Ovary (tissue), 9 donors: ENCODE data around the gene SLC26A1. TPM values are rescaled to one million over a fixed set of nuclear protein-coding genes. Genes with fewer than 3 reads are reported as not detected.
"Not testable (repeated sequence)": the region's sequence is repeated elsewhere in the genome, so short reads cannot be mapped to it uniquely, and the experiment has no call there.

Experiments used
- DNase-seq, 5 donors: peaks; one replicate each; pipeline ENCODE4 v3.0.0-alpha.2; 2019 to 2020
- H3K27ac ChIP-seq, 2 donors: fragments of 200-600 bp; one replicate each; pipeline versions ENCODE4 v1.5.1 to v1.8.0; 2019 to 2022
- H3K27me3 ChIP-seq: fragments of 200-600 bp; one replicate; pipeline ENCODE4 v1.8.0; 2022
- H3K36me3 ChIP-seq: fragments of 200-600 bp; sonication (generic); one replicate; pipeline ENCODE4 v1.5.1; 2019
- H3K4me1 ChIP-seq: one replicate; pipeline ENCODE4 v1.8.1; 2013; ENCODE audit warnings: mild to moderate bottlenecking, moderate library complexity; ENCODE audit not compliant: insufficient read depth
- H3K4me3 ChIP-seq: fragments of 200-600 bp; sonication (generic); one replicate; pipeline ENCODE4 v1.5.1; 2017
- H3K9me3 ChIP-seq, 2 donors: fragments of 200-600 bp in 1 of 2; sonication (generic) in 1 of 2; one replicate each; pipeline versions ENCODE4 v1.5.1 to v1.8.1; 2013 to 2019; ENCODE audit warnings: mild to moderate bottlenecking in 1 of 2, moderate library complexity in 1 of 2
- CTCF ChIP-seq, 3 donors: fragments of 450-650 bp in 2 of 3; fragments of 200-600 bp in 1 of 3; IDR thresholded peaks; one replicate each; pipeline versions ENCODE4 v1.5.1 to v1.8.0; 2016 to 2022; ENCODE audit warnings: antibody characterized with exemption in 3 of 3, mild to moderate bottlenecking in 1 of 3
- EP300 ChIP-seq: sonication (generic); formaldehyde crosslinking; IDR thresholded peaks from one replicate; pipeline ENCODE4 v1.6.1; 2017; ENCODE audit warnings: antibody characterized with exemption
- POLR2A ChIP-seq: fragments of 450-650 bp; IDR thresholded peaks from one replicate; pipeline ENCODE4 v1.6.1; 2017; ENCODE audit warnings: antibody characterized with exemption, mild to moderate bottlenecking, moderate library complexity
- WGBS, 3 donors: extraction: QIAGEN DNeasy Blood & Tissue Kit in 1 of 3; methylation state at CpG; one replicate each; pipeline versions ENCODE4 v1.1.5 to v1.1.7; 2013 to 2017; 5-methylcytosine and 5-hydroxymethylcytosine counted together
- intact Hi-C, 4 donors: fragments of 100-400 bp; cut with DNase I; formaldehyde crosslinking; loops; one replicate each; pipeline versions ENCODE4 v1.11.0 to v1.15.1; 2022 to 2023
- polyA plus RNA-seq, 2 donors: library from polyadenylated mRNA; stranded (reverse); fragments of 200-250 nt in 1 of 2; fragments of 350-450 nt in 1 of 2; fragmentation: Illumina TruSeq in 1 of 2; extraction: RNeasy Lipid Tissue Mini Kit (QIAGEN cat#74804) in 1 of 2; gene quantifications; one replicate each; pipeline ENCODE4 v1.2.3, GENCODE V29; 2013 to 2014
- total RNA-seq, 7 donors: library from RNA; depleted of rRNA in 2 of 7; stranded (reverse); fragments of >200 nt in 2 of 7; fragmentation: NEBNext Ultra II Directional in 3 of 7; extraction: Animal tissue kit (Norgen Biotek cat#: 25700) in 3 of 7; gene quantifications; one replicate each; pipeline versions ENCODE4 v1.1.0 to v1.2.4, GENCODE V29; 2016 to 2023
- donor health status: DM: no; HTN: no; CAD: no; lungs with moderate emphysema.
- donor health status: DM: no; HTN: no; CAD: no.
- donor health status: Bipolar disorder and iron deficiency.
- donor health status: DM: yes; HTN: yes; CAD: no.
- donor health status: DM: no; HTN: no; CAD: no.
- donor health status: DM: yes; HTN: yes; CAD: no.

SLC26A1 gene
- total and polyA plus RNA-seq, 9 donors, result 0.10 to 1.1 (median 0.25) TPM; not detected in 1

DNA sequence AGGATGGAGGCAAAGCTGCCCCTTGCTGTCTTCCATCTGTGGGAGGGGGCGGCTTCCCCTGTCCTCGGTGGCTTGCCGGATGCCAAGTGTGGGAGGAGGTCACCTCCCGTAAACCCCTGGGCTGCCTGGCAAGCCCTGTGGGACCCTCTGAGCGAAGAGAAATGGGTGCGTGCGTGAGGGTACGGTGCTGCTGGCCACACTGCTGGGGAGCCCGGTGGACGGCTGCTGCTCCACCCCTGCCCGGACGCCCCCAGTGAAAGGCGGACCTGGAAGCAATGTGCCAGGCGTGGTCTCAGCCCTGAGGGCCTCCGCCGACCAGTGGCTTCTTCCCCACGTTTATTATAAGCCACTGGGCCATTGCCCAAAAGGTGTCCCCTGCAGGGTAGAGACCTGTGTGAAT is 10.9 kb downstream of the SLC26A1 start:
- Histone ChIP-seq H3K36me3 (no peaks in the 10 kb centered on the region), H3K27me3 (no peaks in the 10 kb centered on the region), H3K9me3 (no peaks in the 10 kb centered on the region), H3K4me1 (peaks cover 5% of the 10 kb centered on the region), H3K4me3 (no peak overlapping the region), H3K27ac (no peak overlapping the region)
- intact Hi-C loops, result loop anchor here in 2 of 4 donors (10.0 kb wide), 2 partner anchors 237 to 247 kb away; no protein-coding TSS in a partner anchor
- 89 to 90% (median 89%) methylated on average over 17 of the region's 17 CpGs for WGBS, 3 donors
- no peak for TF ChIP-seq CTCF (IDR thresholded peaks at IDR 0.05)
- TF ChIP-seq POLR2A, result no peak
- no peak for TF ChIP-seq EP300
- no peak for DNase-seq

- H3K27ac ChIP-seq, result no peak overlapping the region
- H3K36me3 ChIP-seq, result no peaks in the 10 kb centered on the region
- 57 to 60% (median 58%) methylated on average over 20 of the region's 20 CpGs for WGBS, 3 donors
Measured at GRCh38 chr4:978957-979701, 14.1 kb downstream of the SLC26A1 start.

GRCh38 chr4:976016-976415 is 17.2 kb downstream of the SLC26A1 start:
- H3K27ac ChIP-seq, H3K9me3 ChIP-seq, DNase-seq, H3K36me3 ChIP-seq, intact Hi-C loops, H3K27me3 ChIP-seq, H3K4me3 ChIP-seq, H3K4me1 ChIP-seq: not testable (repeated sequence)
- 95 to 100% (median 100%) methylated on average over 5 to 20 of the region's 25 CpGs for WGBS, 3 donors

More at GRCh38 chr4:978957-979701, 14.1 kb downstream of the SLC26A1 start:
- no peak for DNase-seq
- Histone ChIP-seq H3K27me3 (no peaks in the 10 kb centered on the region), H3K9me3 (no peaks in the 10 kb centered on the region), H3K4me1 (no peaks in the 10 kb centered on the region), H3K4me3 (no peak overlapping the region)
- TF ChIP-seq CTCF (IDR thresholded peaks at IDR 0.05), result no peak
- TF ChIP-seq POLR2A, result no peak
- TF ChIP-seq EP300, result no peak
- intact Hi-C loops, result no loop called here

- H3K9me3 ChIP-seq, result no peaks in the 10 kb centered on the region
- H3K36me3 ChIP-seq, result no peaks in the 10 kb centered on the region
- TF ChIP-seq POLR2A (no peak), CTCF (IDR thresholded peaks at IDR 0.05) (no peak), EP300 (no peak)
- H3K27ac ChIP-seq, result no peak overlapping the region
- WGBS, 3 donors, result 89 to 93% (median 91%) methylated on average over 9 of the region's 9 CpGs
- H3K27me3 ChIP-seq, result no peaks in the 10 kb centered on the region
- H3K4me1 ChIP-seq, result peaks cover 8% of the 10 kb centered on the region
- intact Hi-C loops, result no loop called here
- no peak for DNase-seq
- no peak overlapping the region for H3K4me3 ChIP-seq
Measured at GRCh38 chr4:974668-975067, 18.5 kb downstream of the SLC26A1 start.
